GM12878 (cell line): Measurements from ENCODE around the gene ATG13. TPM values are rescaled to one million over a fixed set of nuclear protein-coding genes. Genes with fewer than 3 reads are reported as not detected.

Source experiments
- ATAC-seq: fragments of 200-7000 bp; cut with Tn5 transposase; 3 replicates; pipeline ENCODE4 v1.9.1; 2020; ENCODE audit warnings: mild to moderate bottlenecking, moderate library complexity
- BruUV-seq: library from RNA; stranded (reverse); fragments of 400-500 nt; replicated peaks from 2 replicates; lab custom pipeline; 2021; lab: Mats Ljungman, UMichigan
- CTCF ChIA-PET: fragments of 300-600 bp; sonication (Branson Sonifier 250); formaldehyde crosslinking; extraction: SDS; loops from one replicate; lab custom pipeline; 2021; ENCODE audit warnings: inconsistent platforms; lab: Yijun Ruan, JAX
- POLR2A ChIA-PET: fragments of 350-600 bp; formaldehyde crosslinking; extraction: SDS; loops from one replicate; lab custom pipeline; 2021; ENCODE audit warnings: inconsistent platforms; lab: Charles Lee
- RAD21 ChIA-PET: fragments of 300-600 bp; sonication (Branson Sonifier 250); formaldehyde crosslinking; loops from one replicate; lab custom pipeline; 2023; ENCODE audit warnings: antibody characterized with exemption; ENCODE audit not compliant: unreplicated experiment; lab: Charles Lee
- SMC1A ChIA-PET: fragments of 300-600 bp; sonication (Branson Sonifier 250); formaldehyde crosslinking; loops from one replicate; lab custom pipeline; 2023; ENCODE audit not compliant: unreplicated experiment, uncharacterized antibody; lab: Charles Lee
- DNase-seq: peaks from one replicate; pipeline ENCODE4 v3.0.0-alpha.2; 2011; ENCODE audit warnings: low read depth, low spot score
- FAIRE-seq: peaks from 3 replicates; lab custom pipeline; 2011; peaks lifted over from hg19 to GRCh38; lab: Jason Lieb, UNC
- H2AFZ ChIP-seq: 2 replicates; pipeline ENCODE4 v1.6.0; 2011; ENCODE audit warnings: low read depth, low read length, control low read depth; ENCODE audit not compliant: control insufficient read depth
- H3K27ac ChIP-seq: 2 replicates; pipeline ENCODE4 v1.5.1; 2011; ENCODE audit warnings: control low read depth; ENCODE audit not compliant: control insufficient read depth, insufficient read depth
- H3K27me3 ChIP-seq, 2 experiments: replicated peaks in 1 of 2; 2 replicates each; pipeline versions ENCODE4 v1.6.0 to v1.6.1; 2011; ENCODE audit warnings: low read length in 1 of 2; ENCODE audit not compliant: control insufficient read depth in 2 of 2, insufficient read depth in 2 of 2
- H3K36me3 ChIP-seq, 2 experiments: 2 replicates each; pipeline ENCODE4 v1.5.1; 2011; ENCODE audit warnings: low read length in 1 of 2; ENCODE audit not compliant: control insufficient read depth in 2 of 2, insufficient read depth in 2 of 2
- H3K4me1 ChIP-seq: 2 replicates; pipeline ENCODE4 v1.6.1; 2011; ENCODE audit warnings: mild to moderate bottlenecking, low read length, moderate library complexity, mixed read lengths; ENCODE audit not compliant: control insufficient read depth, insufficient read depth
- H3K4me2 ChIP-seq: 2 replicates; pipeline ENCODE4 v1.6.0; 2011; ENCODE audit warnings: control low read depth; ENCODE audit not compliant: control insufficient read depth, insufficient read depth
- H3K4me3 ChIP-seq: fragments of 200-600 bp; sonication (generic); 2 replicates; pipeline ENCODE4 v1.5.1; 2016
- H3K79me2 ChIP-seq: 2 replicates; pipeline ENCODE4 v1.6.0; 2011; ENCODE audit warnings: low read length; ENCODE audit not compliant: control insufficient read depth, insufficient read depth
- H3K9ac ChIP-seq: 2 replicates; pipeline ENCODE4 v1.8.0; 2011; ENCODE audit warnings: low read length, control low read depth, mixed read lengths; ENCODE audit not compliant: control insufficient read depth, insufficient read depth
- H3K9me3 ChIP-seq: replicated peaks from 3 replicates; pipeline ENCODE4 v1.5.1; 2011; ENCODE audit warnings: mild to moderate bottlenecking, low read length; ENCODE audit not compliant: control insufficient read depth, insufficient read depth
- H4K20me1 ChIP-seq: 2 replicates; pipeline ENCODE4 v1.6.0; 2011; ENCODE audit not compliant: control insufficient read depth, insufficient read depth
- EED ChIP-seq: sonication (generic); IDR thresholded peaks from 2 replicates; pipeline ENCODE4 v1.6.1; 2016; ENCODE audit warnings: antibody characterized with exemption, low read depth
- HDGF ChIP-seq: fragments of 450-650 bp; IDR thresholded peaks from 2 replicates; pipeline ENCODE4 v1.6.1; 2016; ENCODE audit warnings: antibody characterized with exemption
- IRF3 ChIP-seq: fragments of 450-650 bp; IDR thresholded peaks from 2 replicates; pipeline ENCODE4 v1.6.1; 2014; ENCODE audit warnings: mild to moderate bottlenecking
- KLF5 ChIP-seq: fragments of 450-650 bp; IDR thresholded peaks from 2 replicates; pipeline ENCODE4 v1.6.1; 2014; ENCODE audit warnings: mild to moderate bottlenecking; ENCODE audit not compliant: partially characterized antibody
- MYB ChIP-seq: fragments of 150-350 bp; IDR thresholded peaks from 2 replicates; pipeline ENCODE4 v1.6.1; 2014; ENCODE audit warnings: mild to moderate bottlenecking, low read depth, low read length, borderline replicate concordance
- PAX8 ChIP-seq: fragments of 450-650 bp; IDR thresholded peaks from 2 replicates; pipeline ENCODE4 v1.6.1; 2017; ENCODE audit warnings: mild to moderate bottlenecking, moderate library complexity
- POLR2A ChIP-seq: IDR thresholded peaks from 2 replicates; pipeline ENCODE4 v1.6.1; 2011; ENCODE audit warnings: low read depth, mild to moderate bottlenecking, low read length
- RELA ChIP-seq: fragments of 450-650 bp; IDR thresholded peaks from 2 replicates; pipeline ENCODE4 v1.8.0; 2014; ENCODE audit warnings: borderline replicate concordance; ENCODE audit not compliant: partially characterized antibody
- SIN3A ChIP-seq: IDR thresholded peaks from 2 replicates; pipeline ENCODE4 v1.6.1; 2012; ENCODE audit warnings: low read depth, low read length, improper control_type of control experiment
- SMARCA5 ChIP-seq: fragments of 450-650 bp; IDR thresholded peaks from 2 replicates; pipeline ENCODE4 v1.6.1; 2017; ENCODE audit warnings: mild to moderate bottlenecking
- SREBF1 ChIP-seq: IDR thresholded peaks from 2 replicates; pipeline ENCODE4 v1.6.1; 2012; ENCODE audit warnings: mild to moderate bottlenecking, low read length
- SUPT20H ChIP-seq: IDR thresholded peaks from 2 replicates; pipeline ENCODE4 v1.6.1; 2011; ENCODE audit warnings: low read depth, mild to moderate bottlenecking, low read length, moderate library complexity, borderline replicate concordance; ENCODE audit not compliant: control insufficient read depth
- WGBS: methylation state at CpG from one replicate; pipeline ENCODE4 v1.1.6; 2016; ENCODE audit warnings: low lambda C conversion rate; ENCODE audit not compliant: insufficient replicate concordance, insufficient coverage; ENCODE audit errors: missing lambda C conversion rate; 5-methylcytosine and 5-hydroxymethylcytosine counted together
- in situ Hi-C: fragments of 300-500 bp; cut with MboI; formaldehyde crosslinking; loops from 9 replicates; pipeline ENCODE4 v1.14.3; 2018; ENCODE audit warnings: mixed read lengths
- intact Hi-C: fragments of 100-400 bp; cut with micrococcal nuclease; formaldehyde crosslinking; loops from one replicate; pipeline ENCODE4 v1.14.2; 2022; ENCODE audit not compliant: unreplicated experiment
- polyA plus RNA-seq, 11 experiments: library from polyadenylated mRNA; depleted of rRNA in 4 of 11; unstranded in 6 of 11; stranded (reverse) in 5 of 11; fragments of >200 nt; fragmentation: Nextera tagmentation in 4 of 11; fragmentation: Illumina TruSeq in 1 of 11; extraction: Ambion mirVana in 4 of 11; extraction: Trizol in 1 of 11; gene quantifications; 1 replicate in 1 of 11; 2 replicates in 10 of 11; pipeline versions ENCODE4 v1.2.1 to v1.2.3, GENCODE V29; 2011 to 2016; ENCODE audit warnings: inconsistent platforms in 2 of 11, missing spikeins in 2 of 11, low read depth in 1 of 11
- total RNA-seq, 4 experiments: library from RNA; depleted of rRNA in 3 of 4; stranded (reverse); fragments of >200 nt in 3 of 4; fragmentation: Illumina TruSeq in 1 of 4; extraction: Trizol in 1 of 4; gene quantifications; 2 replicates each; pipeline versions ENCODE4 v1.2.1 to v1.2.3, GENCODE V29; 2013 to 2021

ATG13 gene
- total and polyA plus RNA-seq, 10 of the 15 experiments (the other 5 are each of a cell fraction or from before 2014, with no cell fraction given): 10.9 to 61.6 (median 50.9) TPM

GRCh38 chr11:46682773-46683752 is 65.7 kb downstream of the ATG13 start:
- WGBS: 99% methylated on average over 10 of the region's 11 CpGs
- Histone ChIP-seq H3K9me3 (no peaks in the 10 kb centered on the region), H4K20me1 (no peaks in the 10 kb centered on the region), H3K4me2 (no peak overlapping the region), H3K9ac (no peak overlapping the region), H3K36me3 (peaks cover 6 to 28% of the 10 kb centered on the region in 2 experiments; a peak in 3 of 4 replicates), H2AFZ (no peak overlapping the region), H3K4me3 (no peak overlapping the region), H3K27me3 (no peaks in the 10 kb centered on the region), H3K27ac (no peak overlapping the region), H3K4me1 (no peaks in the 10 kb centered on the region), H3K79me2 (no peaks in the 10 kb centered on the region)
- ChIA-PET CTCF (no interaction called here), RAD21 (no interaction called here), SMC1A (no interaction called here), POLR2A (no interaction called here)
- intact Hi-C loops (no loop called here), in situ Hi-C loops (no loop called here)
- DNase-seq: no peak
- FAIRE-seq: no peak
- BruUV-seq: no TSS peak
- 0 out of 2 replicates have a peak, but pooled peaks have one; percentile 30 for TF ChIP-seq SMARCA5
- no peak for TF ChIP-seq RELA
- no peak for ATAC-seq

- H3K36me3 ChIP-seq: peaks cover 6 to 18% of the 10 kb centered on the region in 2 experiments; a peak in 3 of 4 replicates
- FAIRE-seq (no peak), DNase-seq (no peak), ATAC-seq (no peak)
- intact Hi-C loops (no loop called here), in situ Hi-C loops (no loop called here)
- H3K4me1 ChIP-seq: no peaks in the 10 kb centered on the region
- H3K79me2 ChIP-seq: no peaks in the 10 kb centered on the region
- ChIA-PET SMC1A (no interaction called here), CTCF (no interaction called here), POLR2A (interaction anchor here (0.6 kb wide), 1 partner anchor 694 kb away, joined by 3 read pairs; no protein-coding TSS in a partner anchor), RAD21 (no interaction called here)
- no peak overlapping the region for H3K4me2 ChIP-seq
- BruUV-seq: no TSS peak
- no peak overlapping the region for H3K9ac ChIP-seq
- no peak overlapping the region for H2AFZ ChIP-seq
- no peaks in the 10 kb centered on the region for H3K27me3 ChIP-seq
- WGBS: 99% methylated on average over 3 of the region's 3 CpGs
- H3K27ac ChIP-seq: no peak overlapping the region
- no peaks in the 10 kb centered on the region for H4K20me1 ChIP-seq
- no peaks in the 10 kb centered on the region for H3K9me3 ChIP-seq
- H3K4me3 ChIP-seq: no peak overlapping the region
- TF ChIP-seq PAX8 (no peak), HDGF (no peak), EED (no peak), SUPT20H (no peak), IRF3 (no peak), MYB (no peak), KLF5 (no peak), SREBF1 (no peak), SIN3A (no peak), POLR2A (no peak)
- TF ChIP-seq, all 136 proteins: peak for 0
These were observed 67.0 kb downstream of the ATG13 start for GRCh38 chr11:46684367-46684766.
